HEK293T (cell line): ENCODE measurements around the gene AIRE.

Source experiments
- CTCF ChIA-PET: fragments of 350-600 bp; formaldehyde crosslinking; extraction: SDS; loops from one replicate; lab custom pipeline; 2021; ENCODE audit warnings: antibody characterized with exemption, inconsistent platforms; lab: Yijun Ruan, JAX
- POLR2A ChIA-PET: fragments of 350-600 bp; formaldehyde crosslinking; extraction: SDS; loops from one replicate; lab custom pipeline; 2020; ENCODE audit warnings: antibody characterized with exemption, inconsistent platforms; lab: Yijun Ruan, JAX
- DNase-seq: peaks from one replicate; pipeline ENCODE4 v3.0.0; 2012; ENCODE audit warnings: mixed read lengths; ENCODE audit errors: extremely low spot score
- ARNT ChIP-seq: fragments of 450-650 bp; IDR thresholded peaks from 2 replicates; pipeline ENCODE4 v1.6.1; 2017; ENCODE audit warnings: mild to moderate bottlenecking
- BHLHE40 ChIP-seq: fragments of 450-650 bp; IDR thresholded peaks from 2 replicates; pipeline ENCODE4 v1.6.1; 2016; ENCODE audit warnings: mild to moderate bottlenecking, moderate library complexity, borderline replicate concordance
- CTBP1 ChIP-seq: fragments of 450-650 bp; IDR thresholded peaks from 2 replicates; pipeline ENCODE4 v1.6.1; 2016; ENCODE audit warnings: borderline replicate concordance
- ELF4 ChIP-seq: fragments of 450-650 bp; IDR thresholded peaks from 2 replicates; pipeline ENCODE4 v1.6.1; 2017; ENCODE audit warnings: antibody characterized with exemption
- FOXA1 ChIP-seq: fragments of 450-650 bp; IDR thresholded peaks from 2 replicates; pipeline ENCODE4 v1.6.1; 2016; ENCODE audit warnings: mild to moderate bottlenecking
- FOXK2 ChIP-seq: fragments of 450-650 bp; IDR thresholded peaks from 2 replicates; pipeline ENCODE4 v1.6.1; 2016; ENCODE audit warnings: mild to moderate bottlenecking
- FOXM1 ChIP-seq: fragments of 450-650 bp; IDR thresholded peaks from 2 replicates; pipeline ENCODE4 v1.6.1; 2017; ENCODE audit warnings: mild to moderate bottlenecking, borderline replicate concordance
- HDGF ChIP-seq: fragments of 450-650 bp; IDR thresholded peaks from 2 replicates; pipeline ENCODE4 v1.6.1; 2017; ENCODE audit warnings: antibody characterized with exemption, borderline replicate concordance
- L3MBTL2 ChIP-seq: fragments of 450-650 bp; conservative IDR thresholded peaks from 2 replicates; pipeline ENCODE4 v1.6.1; 2016; ENCODE audit warnings: mild to moderate bottlenecking
- LEF1 ChIP-seq: fragments of 450-650 bp; IDR thresholded peaks from 2 replicates; pipeline ENCODE4 v1.6.1; 2017; ENCODE audit warnings: mild to moderate bottlenecking, borderline replicate concordance
- NFRKB ChIP-seq: fragments of 450-650 bp; IDR thresholded peaks from 2 replicates; pipeline ENCODE4 v1.6.1; 2016; ENCODE audit warnings: mild to moderate bottlenecking, moderate library complexity
- PKNOX1 ChIP-seq: fragments of 450-650 bp; IDR thresholded peaks from 2 replicates; pipeline ENCODE4 v1.6.1; 2016
- SP1 ChIP-seq: fragments of 450-650 bp; IDR thresholded peaks from 2 replicates; pipeline ENCODE4 v1.6.1; 2017
- SUZ12 ChIP-seq: fragments of 450-650 bp; IDR thresholded peaks from 2 replicates; pipeline ENCODE4 v1.6.1; 2016; ENCODE audit warnings: mild to moderate bottlenecking
- TARDBP ChIP-seq: fragments of 450-650 bp; IDR thresholded peaks from 2 replicates; pipeline ENCODE4 v1.6.1; 2016
- ZNF384 ChIP-seq: fragments of 450-650 bp; IDR thresholded peaks from 2 replicates; pipeline ENCODE4 v1.6.1; 2016

The AIRE gene

GRCh38 chr21:44327603-44327974 is 41.9 kb downstream of the AIRE start:
- CTCF ChIA-PET, result no interaction called here
- no peak for DNase-seq
- TF ChIP-seq LEF1 (no peak), BHLHE40 (no peak), HDGF (no peak), TARDBP (no peak), SP1 (no peak), SUZ12 (no peak), FOXK2 (no peak), NFRKB (no peak), FOXA1 (no peak), ZNF384 (no peak), ARNT (no peak), ELF4 (no peak), L3MBTL2 (no peak), CTBP1 (no peak), FOXM1 (no peak), PKNOX1 (no peak)
- POLR2A ChIA-PET, result no interaction called here

GRCh38 chr21:44328242-44328895 is 42.7 kb downstream of the AIRE start:
- CTCF ChIA-PET, result no interaction called here
- TF ChIP-seq FOXK2 (no peak), L3MBTL2 (no peak), ZNF384 (no peak), TARDBP (no peak), BHLHE40 (no peak), ARNT (no peak), ELF4 (no peak), NFRKB (no peak), SUZ12 (no peak), LEF1 (no peak), HDGF (no peak), CTBP1 (no peak), FOXM1 (no peak), FOXA1 (no peak), PKNOX1 (no peak), SP1 (no peak)
- POLR2A ChIA-PET, result no interaction called here
- no peak for DNase-seq

GRCh38 chr21:44329086-44329889 is 43.6 kb downstream of the AIRE start:
- ChIA-PET CTCF (interaction anchor here (0.5 kb wide), 1 partner anchor 824 kb away, joined by 4 read pairs; no protein-coding TSS in a partner anchor), POLR2A (no interaction called here)
- TF ChIP-seq BHLHE40 (no peak), FOXM1 (no peak), ZNF384 (no peak), L3MBTL2 (no peak), SUZ12 (no peak), FOXK2 (no peak), NFRKB (no peak), TARDBP (no peak), ARNT (no peak), ELF4 (no peak), FOXA1 (no peak), SP1 (no peak), HDGF (no peak), PKNOX1 (no peak), CTBP1 (no peak), LEF1 (no peak)
- no peak for DNase-seq

- ChIA-PET POLR2A (no interaction called here), CTCF (no interaction called here)
These were observed 44.5 kb downstream of the AIRE start for GRCh38 chr21:44329971-44330681.

More at GRCh38 chr21:44329971-44330681, 44.5 kb downstream of the AIRE start:
- no peak for DNase-seq
- TF ChIP-seq TARDBP (no peak), NFRKB (no peak), FOXK2 (no peak), BHLHE40 (no peak), HDGF (no peak), FOXA1 (no peak), FOXM1 (no peak), LEF1 (no peak), CTBP1 (no peak), SUZ12 (no peak), ARNT (no peak), SP1 (no peak), ZNF384 (no peak), L3MBTL2 (no peak), PKNOX1 (no peak), ELF4 (no peak)
